Measurements from ENCODE around the gene ATPAF1.

ATPAF1 gene, protein sequence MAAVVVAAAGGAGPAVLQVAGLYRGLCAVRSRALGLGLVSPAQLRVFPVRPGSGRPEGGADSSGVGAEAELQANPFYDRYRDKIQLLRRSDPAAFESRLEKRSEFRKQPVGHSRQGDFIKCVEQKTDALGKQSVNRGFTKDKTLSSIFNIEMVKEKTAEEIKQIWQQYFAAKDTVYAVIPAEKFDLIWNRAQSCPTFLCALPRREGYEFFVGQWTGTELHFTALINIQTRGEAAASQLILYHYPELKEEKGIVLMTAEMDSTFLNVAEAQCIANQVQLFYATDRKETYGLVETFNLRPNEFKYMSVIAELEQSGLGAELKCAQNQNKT

DNA sequence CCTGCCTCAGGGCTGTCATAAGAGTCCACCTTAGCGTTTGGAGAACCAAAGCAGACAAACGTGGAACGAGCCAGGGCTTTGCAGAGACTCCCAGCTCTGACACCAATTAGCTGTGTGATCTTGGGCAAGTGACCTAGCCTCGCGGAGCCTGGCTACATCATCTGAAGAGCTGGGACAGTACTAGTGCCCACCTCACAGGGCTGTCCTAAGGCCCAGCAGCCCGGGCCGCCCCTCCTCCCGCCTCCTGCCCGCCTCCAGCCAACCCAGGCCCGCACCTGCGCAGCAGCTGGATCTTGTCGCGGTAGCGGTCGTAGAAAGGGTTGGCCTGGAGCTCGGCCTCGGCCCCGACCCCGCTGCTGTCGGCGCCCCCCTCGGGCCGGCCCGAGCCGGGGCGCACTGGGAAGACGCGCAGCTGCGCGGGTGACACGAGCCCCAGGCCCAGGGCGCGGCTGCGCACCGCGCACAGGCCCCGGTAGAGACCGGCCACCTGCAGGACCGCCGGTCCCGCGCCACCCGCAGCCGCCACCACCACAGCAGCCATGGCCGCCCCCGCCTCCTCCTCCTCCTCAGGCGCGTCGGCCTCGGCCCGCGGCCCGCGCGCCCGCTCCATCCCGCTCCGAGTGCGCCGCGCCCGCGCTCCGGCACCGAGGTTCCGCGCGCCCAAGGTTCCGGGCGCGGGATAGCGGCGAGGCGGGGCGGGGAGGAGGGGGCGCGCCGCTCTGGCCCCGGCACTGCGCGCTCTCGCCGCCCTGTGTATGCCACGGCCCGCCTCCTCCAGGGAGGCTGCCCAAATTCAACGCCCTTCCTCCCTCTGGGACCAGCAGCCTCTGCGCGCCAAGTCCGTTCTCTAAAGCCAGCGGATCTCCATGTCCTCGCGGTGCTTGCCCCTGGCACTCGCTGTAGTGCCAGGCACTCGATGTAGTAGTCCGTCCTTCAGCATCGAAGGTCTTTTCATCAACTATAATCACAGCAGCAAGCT is at the start of gene ATPAF1:
ATPAF1 (minus strand) TSS at position 583 of the 979 bp plus-strand sequence; CDS start at position 541, 42 bp downstream.
- TF ChIP-seq, protein P1, sequence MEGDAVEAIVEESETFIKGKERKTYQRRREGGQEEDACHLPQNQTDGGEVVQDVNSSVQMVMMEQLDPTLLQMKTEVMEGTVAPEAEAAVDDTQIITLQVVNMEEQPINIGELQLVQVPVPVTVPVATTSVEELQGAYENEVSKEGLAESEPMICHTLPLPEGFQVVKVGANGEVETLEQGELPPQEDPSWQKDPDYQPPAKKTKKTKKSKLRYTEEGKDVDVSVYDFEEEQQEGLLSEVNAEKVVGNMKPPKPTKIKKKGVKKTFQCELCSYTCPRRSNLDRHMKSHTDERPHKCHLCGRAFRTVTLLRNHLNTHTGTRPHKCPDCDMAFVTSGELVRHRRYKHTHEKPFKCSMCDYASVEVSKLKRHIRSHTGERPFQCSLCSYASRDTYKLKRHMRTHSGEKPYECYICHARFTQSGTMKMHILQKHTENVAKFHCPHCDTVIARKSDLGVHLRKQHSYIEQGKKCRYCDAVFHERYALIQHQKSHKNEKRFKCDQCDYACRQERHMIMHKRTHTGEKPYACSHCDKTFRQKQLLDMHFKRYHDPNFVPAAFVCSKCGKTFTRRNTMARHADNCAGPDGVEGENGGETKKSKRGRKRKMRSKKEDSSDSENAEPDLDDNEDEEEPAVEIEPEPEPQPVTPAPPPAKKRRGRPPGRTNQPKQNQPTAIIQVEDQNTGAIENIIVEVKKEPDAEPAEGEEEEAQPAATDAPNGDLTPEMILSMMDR (IDR thresholded peaks at IDR 0.05; ENCODE audit: low read length, missing control alignments) = no peak
- H3K4me3 ChIP-seq (replicated peaks; ENCODE audit: low read depth, low read length) = peak within 1 kb of the TSS; percentile 72
- DNase-seq (ENCODE audit: low read depth) = peak; percentile 76

DNA sequence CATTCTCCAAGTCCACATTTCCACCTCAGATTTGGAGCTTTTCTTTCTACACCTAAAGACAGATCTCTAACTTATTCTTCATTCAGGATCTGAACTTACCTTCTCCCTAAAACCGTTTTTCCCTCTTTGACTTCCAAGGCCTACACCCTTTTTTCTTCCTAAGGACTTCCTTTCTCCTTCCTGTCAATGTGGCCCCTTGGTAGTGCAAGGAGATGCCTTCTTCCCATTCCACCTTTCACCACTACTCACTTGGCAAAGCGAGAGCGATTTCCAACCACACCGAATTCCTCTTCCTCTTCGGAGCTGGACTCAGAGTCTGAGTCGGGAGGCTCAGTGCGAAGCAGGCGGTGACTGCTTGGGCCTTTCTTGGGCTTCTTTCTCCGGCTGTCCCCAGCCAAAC is 49.5 kb upstream of the ATPAF1 start:
- DNase-seq (ENCODE audit: low read depth) = no peak
- H3K4me3 ChIP-seq (replicated peaks; ENCODE audit: low read depth, low read length) = peak overlapping the region; percentile 73
- TF ChIP-seq, protein P1 (IDR thresholded peaks at IDR 0.05; ENCODE audit: low read length, missing control alignments) = no peak

DNA sequence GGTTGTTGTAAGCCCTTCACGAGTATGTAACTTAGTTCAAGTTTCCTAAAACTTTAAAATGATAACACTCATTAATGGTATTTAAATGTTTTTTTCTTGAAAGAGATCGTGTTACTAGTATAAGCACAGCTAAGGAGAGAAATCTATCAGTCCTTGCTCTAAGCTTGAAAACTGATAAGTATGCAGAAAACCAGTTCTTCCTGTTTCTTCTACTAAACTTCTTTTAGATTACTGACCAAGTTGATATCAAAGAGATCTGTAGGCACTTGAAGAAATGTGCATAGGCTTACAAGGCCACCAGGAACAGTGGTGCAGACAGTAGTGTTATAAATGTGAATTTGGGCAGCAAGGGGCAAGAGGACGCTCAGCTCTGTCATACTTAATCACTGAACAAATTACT is 46.8 kb upstream of the ATPAF1 start:
- TF ChIP-seq, protein P1 (IDR thresholded peaks at IDR 0.05; ENCODE audit: low read length, missing control alignments) = no peak
- no peak for DNase-seq (ENCODE audit: low read depth)
- no peak overlapping the region for H3K4me3 ChIP-seq (replicated peaks; ENCODE audit: low read depth, low read length)

DNA sequence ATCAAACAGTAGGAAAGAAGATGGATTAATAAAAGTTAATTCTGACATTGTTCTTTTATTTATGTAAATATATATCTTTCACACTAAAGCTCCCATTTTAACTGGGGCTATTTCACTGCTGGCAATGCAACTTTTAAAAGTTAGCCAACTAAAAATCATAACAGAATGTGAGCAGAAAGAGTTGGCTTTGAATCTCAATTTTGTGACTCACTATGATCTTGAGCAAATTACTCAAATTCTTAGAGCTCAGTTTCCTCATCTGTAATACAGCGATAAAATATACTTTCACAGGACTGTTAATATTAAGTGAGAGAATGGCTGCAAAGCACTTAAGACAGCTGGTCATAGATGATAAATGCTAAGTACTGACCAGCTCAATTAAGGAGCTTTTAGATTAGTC is 40.0 kb upstream of the ATPAF1 start:
- TF ChIP-seq, protein P1 (IDR thresholded peaks at IDR 0.05; ENCODE audit: low read length, missing control alignments) = no peak
- DNase-seq (ENCODE audit: low read depth) = peak; percentile 8
- H3K4me3 ChIP-seq (replicated peaks; ENCODE audit: low read depth, low read length) = no peak overlapping the region

DNA sequence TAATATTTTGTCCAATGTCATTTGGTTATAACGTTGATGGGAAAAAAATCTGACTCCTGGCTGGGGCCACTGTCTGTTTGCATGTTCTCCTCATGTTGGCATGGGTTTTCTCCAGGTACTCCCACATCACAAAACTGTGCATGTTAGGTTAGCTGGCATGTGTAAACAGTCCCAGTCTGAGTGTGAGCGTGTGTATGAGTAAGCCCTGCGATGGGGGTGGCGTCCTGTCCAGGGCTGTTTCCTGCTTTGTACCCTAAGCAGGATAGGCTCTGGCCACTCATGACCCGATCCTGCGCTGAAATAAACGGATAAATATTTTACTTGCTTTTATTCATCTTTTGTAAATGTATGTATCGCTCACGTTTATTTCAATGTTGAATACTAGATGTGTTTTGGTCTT is 37.2 kb upstream of the ATPAF1 start:
- TF ChIP-seq, protein P1 (IDR thresholded peaks at IDR 0.05; ENCODE audit: low read length, missing control alignments) = no peak
- no peak for DNase-seq (ENCODE audit: low read depth)
- no peak overlapping the region for H3K4me3 ChIP-seq (replicated peaks; ENCODE audit: low read depth, low read length)

DNA sequence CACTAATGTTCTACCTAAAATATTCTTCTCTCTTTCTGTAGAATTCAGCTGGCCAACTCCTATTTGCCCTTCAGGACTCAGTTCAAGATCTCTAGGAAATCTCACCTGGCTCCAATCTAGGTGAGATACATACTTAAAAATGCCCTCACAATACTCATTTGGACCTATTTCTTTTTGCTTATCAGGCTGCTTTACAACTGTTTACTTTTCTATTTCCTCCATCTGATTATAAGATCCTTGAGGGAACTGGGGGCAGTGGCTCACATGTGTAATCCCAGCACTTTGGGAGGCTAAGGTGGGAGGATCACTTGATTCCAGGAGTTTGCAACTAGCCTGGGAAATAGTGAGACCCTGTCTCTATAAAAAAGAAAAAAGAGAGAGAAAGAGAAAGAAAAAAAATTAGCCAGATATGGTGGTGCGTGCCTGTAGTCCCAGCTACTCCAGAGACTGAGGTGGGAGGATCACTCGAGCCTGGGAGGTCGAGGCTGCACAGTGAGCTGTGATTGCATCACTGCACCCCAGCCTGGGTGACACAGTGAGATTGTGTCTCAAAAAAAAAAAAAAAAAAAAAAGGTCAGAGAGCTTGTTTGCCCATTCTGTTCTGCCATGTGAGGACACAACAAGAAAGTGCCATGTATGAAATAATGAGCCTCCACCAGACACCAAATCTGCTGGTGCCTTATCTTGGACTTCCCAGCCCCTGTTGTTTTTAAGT is 35.9 kb upstream of the ATPAF1 start:
- no peak for DNase-seq (ENCODE audit: low read depth)
- no peak overlapping the region for H3K4me3 ChIP-seq (replicated peaks; ENCODE audit: low read depth, low read length)
- TF ChIP-seq, protein P1 (IDR thresholded peaks at IDR 0.05; ENCODE audit: low read length, missing control alignments) = no peak
